ENCODE measurements around the gene DCDC2C.

DNA sequence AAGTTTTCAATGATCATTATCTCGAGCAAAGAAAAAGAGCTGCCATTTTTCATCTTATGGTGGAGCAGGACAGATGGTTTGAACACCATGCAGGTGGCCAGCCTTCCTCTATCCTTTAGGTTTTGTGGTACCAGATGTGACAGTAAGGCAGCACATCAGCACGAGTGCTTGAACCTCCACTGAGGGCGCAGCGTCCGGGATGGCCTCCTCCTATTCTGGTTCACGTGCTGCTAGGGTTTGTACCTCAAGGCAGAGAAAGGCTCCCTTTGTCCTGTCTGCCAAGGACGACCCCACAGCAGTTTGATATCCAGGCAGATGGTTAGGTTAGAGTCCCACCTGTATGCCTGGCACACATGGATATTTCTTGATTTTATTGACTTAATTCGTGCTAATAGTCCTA lies 50.2 kb downstream of the DCDC2C start:
- TF ChIP-seq, protein P1, sequence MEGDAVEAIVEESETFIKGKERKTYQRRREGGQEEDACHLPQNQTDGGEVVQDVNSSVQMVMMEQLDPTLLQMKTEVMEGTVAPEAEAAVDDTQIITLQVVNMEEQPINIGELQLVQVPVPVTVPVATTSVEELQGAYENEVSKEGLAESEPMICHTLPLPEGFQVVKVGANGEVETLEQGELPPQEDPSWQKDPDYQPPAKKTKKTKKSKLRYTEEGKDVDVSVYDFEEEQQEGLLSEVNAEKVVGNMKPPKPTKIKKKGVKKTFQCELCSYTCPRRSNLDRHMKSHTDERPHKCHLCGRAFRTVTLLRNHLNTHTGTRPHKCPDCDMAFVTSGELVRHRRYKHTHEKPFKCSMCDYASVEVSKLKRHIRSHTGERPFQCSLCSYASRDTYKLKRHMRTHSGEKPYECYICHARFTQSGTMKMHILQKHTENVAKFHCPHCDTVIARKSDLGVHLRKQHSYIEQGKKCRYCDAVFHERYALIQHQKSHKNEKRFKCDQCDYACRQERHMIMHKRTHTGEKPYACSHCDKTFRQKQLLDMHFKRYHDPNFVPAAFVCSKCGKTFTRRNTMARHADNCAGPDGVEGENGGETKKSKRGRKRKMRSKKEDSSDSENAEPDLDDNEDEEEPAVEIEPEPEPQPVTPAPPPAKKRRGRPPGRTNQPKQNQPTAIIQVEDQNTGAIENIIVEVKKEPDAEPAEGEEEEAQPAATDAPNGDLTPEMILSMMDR (IDR thresholded peaks at IDR 0.05) = no peak
- TF ChIP-seq POLR2A (IDR thresholded peaks at IDR 0.05) = no peak

All from uterus (tissue), 2 donors.